Stimulated activated CD8-positive, alpha-beta memory T cell treated with anti-CD3 and anti-CD28 coated beads, Interleukin-7, amount 100 ng/mL, for 48 hours (primary cell): ENCODE measurements around the gene FAM83D.

ENCODE experiments used
- DNase-seq, 2 donors: peaks; one replicate each; pipeline ENCODE4 v3.0.0-alpha.2; 2020; ENCODE audit warnings: low read depth in 1 of 2; ENCODE audit errors: extremely low read depth in 1 of 2

The FAM83D gene

GRCh38 chr20:38894091-38894847 is 31.9 kb upstream of the FAM83D start:
- DNase-seq: no peak

GRCh38 chr20:38895098-38895949 is 30.9 kb upstream of the FAM83D start:
- DNase-seq: no peak

GRCh38 chr20:38896009-38896594 is 30.1 kb upstream of the FAM83D start:
- no peak for DNase-seq

GRCh38 chr20:38897267-38897666 is 28.9 kb upstream of the FAM83D start:
- DNase-seq: no peak

- no peak for DNase-seq
Observed at GRCh38 chr20:38900606-38901005, 25.6 kb upstream of the FAM83D start.

- DNase-seq: no peak
Observed at GRCh38 chr20:38902601-38903000, 23.6 kb upstream of the FAM83D start.

- DNase-seq: no peak
Observed at GRCh38 chr20:38903335-38903734, 22.9 kb upstream of the FAM83D start.

- no peak for DNase-seq
Observed at GRCh38 chr20:38905375-38905774, 20.8 kb upstream of the FAM83D start.

- no peak for DNase-seq
Observed at GRCh38 chr20:38907918-38908677, 18.1 kb upstream of the FAM83D start.

GRCh38 chr20:38915355-38915754 is 10.9 kb upstream of the FAM83D start:
- no peak for DNase-seq

- no peak for DNase-seq
Observed at GRCh38 chr20:38917657-38918056, 8.6 kb upstream of the FAM83D start.

- no peak for DNase-seq
Observed at GRCh38 chr20:38918172-38918571, 8.0 kb upstream of the FAM83D start.

- DNase-seq: no peak
Observed at GRCh38 chr20:38919683-38920082, 6.5 kb upstream of the FAM83D start.

GRCh38 chr20:38920411-38920810 is 5.8 kb upstream of the FAM83D start:
- no peak for DNase-seq

GRCh38 chr20:38920851-38921250 is 5.4 kb upstream of the FAM83D start:
- no peak for DNase-seq

GRCh38 chr20:38924718-38925117 is 1.5 kb upstream of the FAM83D start:
- DNase-seq: no peak

- DNase-seq: no peak
Observed at GRCh38 chr20:38926934-38927616, 858 bp downstream of the FAM83D start.

- DNase-seq: no peak
Observed at GRCh38 chr20:38927902-38928578, 1.8 kb downstream of the FAM83D start.

GRCh38 chr20:38930242-38930569 is 4.0 kb downstream of the FAM83D start:
- no peak for DNase-seq

- no peak for DNase-seq
Observed at GRCh38 chr20:38931984-38932383, 5.8 kb downstream of the FAM83D start.
